DMS153 (cell line): Measurements from ENCODE around the gene EMC7.
"Not testable (repeated sequence)": the region's sequence is repeated elsewhere in the genome, so short reads cannot be mapped to it uniquely, and the experiment has no call there.

Source experiments
- DNase-seq: peaks from one replicate; lab custom pipeline; 2025; lab: John Stamatoyannopoulos, UW

Gene EMC7

DNA sequence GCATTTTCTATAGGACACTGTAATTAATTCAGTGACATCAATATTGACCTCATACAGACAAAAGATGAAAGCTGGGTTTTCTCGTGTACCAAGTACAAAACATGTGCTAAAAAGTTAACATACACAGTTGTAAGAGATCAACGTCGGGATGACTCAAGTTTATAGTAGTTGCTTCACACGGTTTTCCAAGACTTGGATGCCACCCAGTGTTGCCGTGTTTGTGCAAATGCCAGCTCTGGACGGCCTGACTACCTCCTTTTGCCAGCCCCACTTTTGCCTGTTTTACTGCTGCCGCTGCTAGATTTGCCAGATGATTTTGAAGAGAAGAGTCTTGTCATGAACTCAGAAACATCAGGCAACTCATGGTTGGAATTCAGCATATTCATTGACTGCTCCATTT lies 17.6 kb downstream of the EMC7 start:
- DNase-seq: no peak

DNA sequence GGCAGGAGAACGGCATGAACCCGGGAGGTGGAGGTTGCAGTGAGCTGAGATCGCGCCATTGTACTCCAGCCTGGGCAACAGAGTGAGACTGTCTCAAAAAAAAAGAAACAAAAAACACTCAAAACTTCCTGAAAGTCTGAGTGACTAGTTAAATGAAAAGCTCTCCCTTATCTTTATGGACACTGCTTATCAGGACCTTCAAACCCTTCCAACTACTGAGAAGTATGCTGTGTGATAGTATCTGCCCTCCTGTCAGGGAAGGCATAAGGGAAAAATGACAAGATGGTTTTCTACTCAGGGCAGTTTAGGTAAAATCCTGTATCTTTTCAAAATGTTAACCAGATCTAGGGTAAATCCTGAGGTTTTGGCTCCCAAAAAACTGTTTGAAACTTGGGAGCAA lies 21.8 kb downstream of the EMC7 start:
- no peak for DNase-seq

DNA sequence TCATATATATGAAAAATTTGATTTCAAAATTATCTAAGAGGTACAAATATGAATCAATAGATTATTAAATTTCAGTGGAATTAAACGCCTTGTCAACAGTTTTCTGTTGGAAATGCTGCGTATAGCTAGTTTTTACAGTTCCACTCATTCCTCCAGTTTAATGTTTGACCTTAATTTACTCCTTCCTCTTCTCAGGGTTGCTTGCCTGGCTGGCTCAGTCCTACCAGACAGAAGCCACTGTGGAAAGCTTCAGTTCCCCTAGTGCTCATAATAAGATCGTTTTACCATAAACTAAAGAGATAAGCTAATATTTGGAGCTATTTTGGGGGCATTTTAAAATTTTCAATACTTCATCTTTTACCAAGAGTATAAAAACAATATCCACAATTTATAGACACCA lies 22.8 kb downstream of the EMC7 start:
- no peak for DNase-seq

DNA sequence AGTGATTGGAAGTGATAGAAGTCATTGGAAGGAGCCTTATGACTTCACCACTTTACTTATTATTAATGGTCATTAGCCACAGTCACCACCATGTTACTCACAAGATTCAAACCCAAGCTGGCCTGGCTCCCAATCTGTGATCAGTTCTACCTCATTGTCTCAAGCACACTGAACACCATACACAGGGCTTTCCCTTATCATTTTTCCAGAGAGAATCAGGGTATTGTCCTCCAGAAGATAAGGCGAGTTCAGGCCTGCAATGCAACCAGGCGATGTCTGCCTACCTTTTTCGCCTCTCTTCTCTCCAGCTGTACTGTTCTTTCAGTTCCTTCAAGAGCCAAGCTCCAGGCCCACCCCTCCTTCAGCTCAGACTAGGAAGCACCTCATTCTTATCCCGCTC lies 24.9 kb downstream of the EMC7 start:
- DNase-seq: no peak

DNA sequence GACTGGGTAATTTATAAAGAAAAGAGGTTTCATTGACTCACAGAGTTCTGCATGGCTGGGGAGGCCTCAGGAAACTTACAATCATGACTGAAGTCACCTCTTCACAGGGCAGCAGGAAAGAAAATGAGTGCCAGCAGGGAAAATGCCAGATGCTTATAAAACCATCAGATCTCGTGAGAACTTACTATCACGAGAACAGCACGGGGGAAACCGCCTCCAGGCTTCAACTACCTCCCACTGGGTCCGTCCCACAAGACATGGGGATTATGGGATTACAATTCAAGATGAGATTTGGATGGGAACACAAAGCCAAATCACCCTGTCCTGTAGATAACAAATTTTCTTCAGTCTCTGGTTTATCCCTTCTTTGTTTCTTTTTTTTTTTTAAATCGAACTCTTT lies 31.7 kb downstream of the EMC7 start:
- no peak for DNase-seq

DNA sequence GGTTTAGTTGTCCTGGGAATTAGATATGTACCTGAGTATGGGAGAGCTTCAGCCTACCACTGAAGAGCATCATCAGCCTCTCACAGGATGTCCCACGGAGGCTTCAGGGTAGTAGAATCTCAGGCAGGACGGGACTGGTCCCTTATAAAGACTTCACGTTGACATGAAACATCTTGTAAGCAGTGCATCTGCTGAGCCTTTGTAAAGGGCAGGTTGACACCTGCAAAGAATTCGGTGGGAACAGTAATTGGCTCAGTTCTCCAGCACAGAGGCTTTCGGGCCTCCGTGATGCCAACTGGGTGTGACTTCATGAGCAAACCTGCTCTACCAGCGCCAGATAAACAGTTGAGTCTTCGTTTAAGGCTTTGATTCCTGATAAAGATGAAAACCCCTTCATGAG lies 35.7 kb downstream of the EMC7 start:
- DNase-seq: no peak

DNA sequence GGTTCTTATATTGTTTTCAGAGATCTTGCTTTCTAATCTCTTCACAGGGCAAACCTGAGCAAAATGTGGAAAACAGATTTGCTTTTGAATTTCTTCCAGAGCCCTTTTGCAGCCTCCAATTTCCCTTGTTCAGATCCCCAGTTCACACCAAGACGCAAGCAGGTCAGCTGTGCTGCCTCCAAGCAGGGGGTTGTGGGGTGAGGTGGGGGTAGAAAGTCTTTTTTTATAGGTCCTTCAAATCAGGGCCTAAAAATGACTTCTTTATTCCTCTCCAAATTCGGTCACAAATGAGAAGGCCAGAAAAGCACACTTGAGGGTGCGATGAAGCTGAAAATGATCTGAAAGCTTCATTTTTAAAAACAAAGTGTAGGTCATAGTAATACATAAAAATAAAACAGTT lies 36.4 kb downstream of the EMC7 start:
- no peak for DNase-seq

DNA sequence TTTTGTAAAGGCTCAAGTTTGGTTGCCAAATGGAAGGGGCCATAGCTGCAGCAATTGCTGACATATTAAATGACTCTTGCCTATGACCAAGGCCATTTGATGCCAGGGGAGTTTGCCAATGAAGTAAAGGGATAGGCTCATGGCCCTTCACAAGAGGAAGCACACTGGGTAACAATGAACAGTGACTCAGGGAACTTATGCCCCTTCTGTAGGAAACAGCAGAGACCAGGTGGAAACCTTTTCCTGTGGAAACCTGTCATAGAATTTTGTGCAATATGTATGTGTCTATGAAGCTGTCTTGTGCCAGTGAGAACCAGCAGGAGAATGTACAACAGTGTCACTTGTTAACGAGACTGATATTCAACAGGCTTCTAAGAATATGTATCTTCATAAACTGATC lies 37.2 kb downstream of the EMC7 start:
- no peak for DNase-seq

DNA sequence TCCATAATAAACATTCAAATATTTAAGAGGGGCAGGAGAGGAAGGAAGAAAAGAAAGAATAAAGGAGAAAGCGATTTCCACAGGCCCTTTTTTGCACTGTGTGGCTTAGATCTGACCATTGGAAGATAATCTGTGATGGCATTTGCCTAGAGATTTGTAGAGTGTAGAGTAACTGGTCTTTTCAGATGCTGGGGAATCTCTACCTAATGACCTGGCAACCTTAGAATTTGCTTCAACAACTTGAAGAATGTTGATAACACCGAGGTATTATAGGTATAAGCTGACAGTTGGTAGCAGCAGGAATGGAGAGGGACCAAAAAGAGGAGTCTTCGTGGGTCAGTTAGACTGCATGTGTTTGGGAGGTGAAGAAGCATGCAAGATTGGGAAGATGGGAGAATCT lies 41.7 kb downstream of the EMC7 start:
- DNase-seq: no peak

DNA sequence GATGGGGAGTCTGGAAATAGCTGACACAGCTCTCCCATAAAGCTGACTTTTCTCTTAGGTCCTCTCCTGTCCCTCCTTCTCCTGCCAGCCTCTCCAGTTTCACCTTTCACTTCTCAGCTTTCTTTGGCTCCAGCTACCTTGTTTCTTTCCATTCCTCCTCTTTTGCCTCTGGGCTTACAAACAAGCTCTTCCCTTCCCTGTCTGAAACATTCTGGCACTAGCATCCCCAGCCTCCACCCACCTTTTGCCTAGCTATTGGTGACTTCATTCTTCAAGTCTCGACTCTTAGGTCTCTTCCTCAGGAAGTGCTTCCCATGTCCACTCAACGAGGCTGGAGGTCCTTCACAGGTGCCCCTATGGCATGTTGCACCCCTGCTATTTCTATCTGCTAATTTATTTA lies 42.2 kb downstream of the EMC7 start:
- DNase-seq: no peak

DNA sequence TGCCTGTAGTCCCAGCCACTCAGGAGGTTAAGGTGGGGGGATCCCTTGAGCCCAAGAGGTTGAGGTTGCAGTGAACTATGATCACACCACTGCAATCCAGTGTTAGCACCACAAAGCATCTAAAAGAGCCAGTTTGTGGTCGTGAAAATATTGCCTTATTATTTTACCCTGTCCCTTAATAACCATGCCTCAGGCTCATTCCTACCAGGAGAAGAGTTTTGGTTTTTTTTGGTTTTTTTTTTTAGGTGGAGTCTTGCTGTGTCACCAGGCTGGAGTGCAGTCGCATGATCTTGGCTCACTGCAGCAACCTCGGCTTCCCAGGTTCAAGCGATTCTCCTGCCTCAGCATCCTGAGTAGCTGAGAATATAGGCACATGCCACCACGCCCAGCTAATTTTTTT lies 44.8 kb downstream of the EMC7 start:
- no peak for DNase-seq

DNA sequence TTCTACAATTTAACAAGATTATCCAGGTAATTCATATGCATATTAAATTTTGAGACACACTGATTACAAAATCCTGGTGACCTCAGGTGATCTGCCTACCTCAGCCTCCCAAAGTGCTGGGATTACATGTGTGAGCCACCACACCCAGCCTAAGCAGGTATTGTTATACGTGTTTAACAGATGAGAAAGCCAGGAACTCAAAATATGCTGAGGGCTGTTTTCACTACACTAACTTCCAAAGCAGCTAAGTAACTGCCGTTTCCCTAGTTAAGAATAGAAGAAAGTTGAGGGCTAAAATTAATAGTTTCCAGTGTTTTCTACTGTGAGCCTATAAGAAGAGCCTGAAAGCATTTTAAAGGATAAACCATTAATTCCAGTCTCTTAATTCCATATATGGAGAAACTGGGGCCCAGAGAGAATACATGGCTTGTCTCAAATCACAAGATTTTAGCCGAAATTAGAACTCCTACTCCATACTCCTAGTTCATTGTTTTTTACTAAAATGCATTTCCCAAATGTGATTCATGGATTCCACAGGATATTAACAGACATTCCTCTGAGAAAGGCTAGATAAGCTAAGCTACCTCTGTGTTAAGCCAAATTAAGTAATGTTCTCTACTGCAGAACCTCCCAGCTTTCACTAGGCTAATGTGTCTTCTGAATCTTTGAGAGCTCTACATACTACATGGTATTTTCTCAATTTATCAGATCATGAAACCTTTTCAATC lies 45.6 kb downstream of the EMC7 start:
- no peak for DNase-seq

DNA sequence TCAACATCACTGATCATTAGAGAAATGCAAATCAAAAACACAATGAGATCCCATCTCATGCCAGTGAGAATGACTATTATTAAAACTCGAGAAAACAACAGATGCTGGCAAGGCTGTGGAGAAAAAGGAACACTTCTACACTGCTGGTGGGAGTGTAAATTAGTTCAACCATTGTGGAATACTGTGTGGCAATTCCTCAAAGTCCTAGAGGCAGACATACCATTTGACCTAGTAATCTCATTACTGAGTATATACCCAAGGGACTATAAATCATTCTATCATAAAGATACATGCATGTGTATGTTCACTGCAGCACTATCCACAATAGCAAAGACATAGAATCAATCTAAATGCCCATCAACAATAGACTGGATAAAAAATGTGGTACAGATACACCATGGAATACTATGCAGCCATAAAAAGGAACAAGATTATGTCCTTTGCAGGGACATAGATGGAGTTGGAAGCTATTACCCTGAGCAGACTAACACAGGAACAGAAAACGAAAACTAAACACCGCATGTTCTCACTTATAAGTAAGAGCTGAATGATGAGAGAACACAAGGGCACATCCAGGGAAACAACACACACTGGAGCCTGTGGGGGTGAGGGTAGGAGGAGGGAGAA lies 47.5 kb downstream of the EMC7 start:
- DNase-seq: no peak

DNA sequence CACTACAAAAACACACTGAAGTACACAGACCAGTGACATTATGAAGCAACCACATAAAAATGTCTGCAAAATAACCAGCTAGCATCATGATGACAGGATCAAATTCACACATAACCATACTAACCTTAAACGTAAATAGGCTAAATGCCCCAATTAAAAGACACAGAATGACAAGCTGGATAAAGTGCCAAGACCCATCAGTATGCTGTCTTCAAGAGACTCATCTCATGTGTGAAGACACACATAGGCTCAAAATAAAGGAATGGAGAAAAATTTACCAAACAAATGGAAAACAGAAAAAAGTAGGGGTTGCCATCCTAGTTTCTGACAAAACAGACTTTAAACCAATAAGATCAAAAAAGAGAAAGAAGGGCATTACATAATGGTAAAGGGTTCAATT lies 51.3 kb downstream of the EMC7 start:
- DNase-seq: not testable (repeated sequence)

DNA sequence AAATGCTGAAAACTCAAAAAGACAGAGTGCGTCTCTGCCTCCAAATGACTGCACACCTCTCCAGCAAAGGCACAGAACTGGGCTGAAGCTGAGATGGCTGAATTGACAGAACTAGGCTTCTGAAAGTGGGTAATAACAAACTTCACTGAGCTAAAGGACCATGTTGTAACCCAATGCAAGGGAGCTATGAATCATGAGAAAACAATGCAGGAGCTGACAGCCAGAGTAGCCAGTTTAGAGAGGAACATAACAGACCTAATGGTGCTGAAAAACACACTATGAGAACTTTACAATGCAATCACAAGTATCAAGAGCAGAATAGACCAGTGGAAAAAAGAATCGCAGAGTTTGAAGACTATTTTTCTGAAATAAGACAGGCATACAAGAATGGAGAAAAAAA lies 52.5 kb downstream of the EMC7 start:
- no peak for DNase-seq

DNA sequence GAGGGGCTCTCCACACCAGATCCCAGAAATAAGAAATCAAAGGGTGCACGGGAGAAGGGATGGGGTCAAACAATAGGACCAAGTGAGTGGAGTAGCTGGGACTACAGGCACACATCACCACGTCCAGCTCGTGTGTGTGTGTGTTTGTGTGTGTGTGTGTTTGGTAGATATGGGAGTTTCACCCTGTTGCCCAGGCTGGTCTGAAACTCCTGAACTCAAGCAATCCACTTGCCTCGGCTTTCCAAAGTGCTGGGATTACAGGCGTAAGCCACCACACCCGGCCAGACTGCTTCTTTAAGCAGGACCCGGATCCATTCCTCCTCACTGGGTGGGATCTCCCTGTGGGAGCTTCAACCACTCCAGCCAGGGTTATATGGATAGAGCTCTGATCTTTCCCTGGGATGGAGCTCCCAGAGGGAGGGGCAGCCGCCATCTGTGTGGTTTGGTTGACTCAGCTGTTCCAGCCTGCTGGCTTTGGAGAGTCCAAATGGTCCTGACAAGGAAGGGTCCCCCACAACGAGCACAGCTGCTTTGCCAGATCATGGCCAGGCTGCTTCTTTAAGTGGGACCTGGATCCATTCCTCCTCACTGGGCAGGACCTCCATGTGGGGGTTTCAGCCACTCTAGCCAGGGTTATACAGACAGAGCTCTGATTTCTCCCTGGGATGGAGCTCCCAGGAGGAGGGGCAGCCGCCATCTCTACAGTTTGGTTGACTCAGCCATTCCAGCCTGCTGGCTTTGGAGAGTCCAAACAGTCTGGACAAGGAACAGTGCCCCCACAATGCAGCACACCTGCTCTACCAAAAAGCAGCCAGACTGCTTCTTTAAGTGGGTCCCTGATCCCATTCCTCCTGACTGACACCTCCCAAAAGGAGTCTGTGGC lies 53.5 kb downstream of the EMC7 start:
- DNase-seq: no peak

DNA sequence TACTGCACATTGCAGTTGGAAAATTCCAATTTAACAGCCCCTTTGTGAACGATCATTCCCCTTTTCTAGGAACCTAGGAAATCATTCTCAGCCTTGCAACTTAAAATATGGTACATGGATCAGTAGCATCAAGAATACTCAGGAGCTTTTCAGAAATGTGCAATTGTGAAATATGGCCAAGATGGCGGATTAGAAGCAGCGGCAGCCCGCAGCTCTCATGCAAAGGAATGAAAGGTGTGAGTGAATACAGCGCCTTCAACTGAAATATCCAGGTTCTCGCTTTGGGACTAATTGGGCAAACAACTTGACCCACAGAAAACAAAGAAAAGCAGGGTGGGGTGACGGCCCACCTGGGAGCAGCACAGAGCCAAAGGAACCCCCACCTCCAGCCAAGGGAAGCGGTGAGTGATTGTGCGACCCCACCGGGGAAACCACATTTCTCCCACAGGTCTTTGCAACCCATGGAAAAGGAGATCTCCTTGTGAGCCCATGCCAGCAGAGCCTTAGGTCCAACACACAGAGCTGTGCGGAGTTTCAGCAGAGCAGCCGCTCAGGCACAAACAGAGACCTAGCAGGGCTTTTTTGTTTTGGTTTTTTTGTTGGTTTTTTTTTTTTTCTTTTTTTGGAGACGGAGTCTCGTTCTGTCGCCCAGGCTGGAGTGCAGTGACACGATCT lies 55.1 kb downstream of the EMC7 start:
- DNase-seq: no peak

DNA sequence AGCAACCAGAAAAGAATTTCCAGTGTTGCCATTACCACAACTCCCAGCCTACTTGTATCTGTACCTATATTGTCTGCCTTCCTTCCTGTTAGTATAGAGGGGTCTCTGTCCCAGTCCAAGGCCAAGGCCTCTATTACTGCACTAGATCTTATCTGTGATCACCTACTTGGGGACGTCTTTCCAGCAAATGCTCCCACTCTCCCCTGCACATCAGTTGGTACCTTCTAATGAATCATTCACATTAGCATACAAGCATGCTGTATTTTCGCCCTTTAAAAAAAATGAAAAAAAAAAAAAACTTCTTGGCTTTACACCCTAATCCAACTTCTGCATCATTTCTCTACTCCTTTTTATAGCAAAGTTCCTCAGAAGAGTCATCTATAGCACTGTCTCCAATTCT lies 57.8 kb downstream of the EMC7 start:
- DNase-seq: no peak

DNA sequence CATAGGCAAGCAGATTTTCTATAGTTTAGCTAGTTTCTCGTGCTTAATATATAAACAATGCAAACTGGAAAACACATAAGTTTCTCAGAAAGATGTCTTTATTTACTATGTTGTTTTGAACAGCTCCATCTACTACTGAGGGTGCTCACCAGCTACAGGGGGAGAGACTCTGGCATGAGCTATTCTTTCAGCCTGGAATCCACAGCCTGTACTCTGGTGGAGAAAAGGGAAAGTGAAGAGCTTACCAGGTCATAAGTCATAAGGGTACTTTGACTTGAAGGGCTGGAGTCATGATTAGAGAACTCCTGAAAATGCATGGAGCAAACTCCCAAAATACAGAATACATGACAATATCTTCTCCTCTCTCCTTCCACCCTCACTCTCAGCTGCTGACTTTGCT lies 58.3 kb downstream of the EMC7 start:
- DNase-seq: no peak

DNA sequence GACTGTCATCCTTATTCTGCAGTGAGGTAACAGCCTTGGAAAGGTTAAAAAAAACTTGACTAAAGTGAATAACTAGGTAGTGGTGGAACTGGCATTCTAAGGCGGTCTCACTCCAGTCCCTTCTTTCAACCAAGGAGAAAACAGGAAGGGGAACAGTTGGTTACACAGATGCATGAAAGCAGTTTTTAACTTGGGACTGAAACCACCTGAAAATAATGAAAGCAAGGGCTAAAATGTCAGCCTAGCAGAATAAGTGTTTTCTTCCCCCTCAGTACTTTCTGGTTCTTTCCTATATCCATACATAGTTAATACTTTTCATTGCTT lies 61.9 kb downstream of the EMC7 start:
- no peak for DNase-seq

DNA sequence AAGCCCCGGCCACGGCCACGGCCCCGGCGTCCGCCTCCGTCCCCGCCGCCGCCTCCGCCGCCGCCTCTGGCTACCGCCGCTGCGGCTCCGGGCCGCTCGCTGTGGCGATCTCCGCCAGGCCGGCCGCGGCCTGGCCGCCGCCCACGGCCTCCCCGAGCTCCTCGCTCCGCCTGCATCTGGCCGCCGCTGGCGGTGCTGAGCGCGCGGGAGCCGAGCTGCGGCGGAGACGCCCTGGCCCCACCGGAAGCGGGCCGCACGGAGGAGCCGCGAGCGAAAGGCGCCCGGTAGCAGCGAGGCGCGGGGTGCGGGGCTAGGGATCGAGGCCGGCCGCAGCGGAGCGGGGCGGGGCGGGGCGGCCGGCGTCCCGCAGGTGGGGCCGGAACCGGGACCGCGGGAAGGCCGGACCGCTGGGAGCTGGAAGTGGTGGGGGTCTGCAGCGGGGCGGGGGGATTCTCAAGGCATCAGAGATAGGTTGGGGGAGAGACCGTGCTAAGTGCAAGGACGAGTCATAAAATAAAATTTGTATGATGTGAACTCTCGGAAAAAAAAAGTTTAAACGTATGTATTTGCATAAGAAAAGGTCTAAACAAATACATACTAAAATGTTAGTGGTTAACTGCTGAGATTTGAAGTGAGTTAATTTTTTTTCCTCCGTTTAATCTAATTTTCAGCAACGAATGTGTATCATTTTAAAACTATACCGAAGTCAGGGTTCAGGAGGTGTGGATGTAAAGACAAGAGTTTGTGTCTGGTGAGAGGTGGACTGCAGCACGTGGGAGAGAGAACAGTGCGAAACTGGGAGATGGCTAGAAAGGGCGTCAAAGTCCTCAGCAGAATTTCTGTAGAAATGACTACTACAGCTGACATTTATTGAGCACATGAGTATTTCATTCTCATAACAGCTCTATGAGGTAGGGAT lies 62.5 kb downstream of the EMC7 start, which contains the start of gene AVEN:
Gene AVEN, minus strand, starts transcription at position 334 of the 919 bp plus-strand sequence. Its CDS starts 158 bp downstream, at position 176.
- peak; percentile 6 for DNase-seq
